NCI-H2196 treated with DMSO at 0.1 percent for 48 hours (cell line): ENCODE results near the gene PHACTR2.
"Not testable (repeated sequence)": the region's sequence is repeated elsewhere in the genome, so short reads cannot be mapped to it uniquely, and the experiment has no call there.

Experiments used
- DNase-seq: peaks from one replicate; lab custom pipeline; 2025; ENCODE audit not compliant: unreplicated experiment; lab: John Stamatoyannopoulos, UW

Gene PHACTR2

GRCh38 chr6:143677891-143678791 is at the start of gene PHACTR2:
PHACTR2 (plus strand) TSS chr6:143677965; CDS start chr6:143678164, 199 bp downstream.
- no peak for DNase-seq

- no peak for DNase-seq
Observed at GRCh38 chr6:143629104-143630080, 48.4 kb upstream of the PHACTR2 start.

GRCh38 chr6:143631196-143631595 is 46.6 kb upstream of the PHACTR2 start:
- not testable (repeated sequence) for DNase-seq

GRCh38 chr6:143632894-143633293 is 44.9 kb upstream of the PHACTR2 start:
- DNase-seq: no peak

- peak; percentile 35 for DNase-seq
Observed at GRCh38 chr6:143634486-143634885, 43.3 kb upstream of the PHACTR2 start.

- DNase-seq: no peak
Observed at GRCh38 chr6:143637691-143638090, 40.1 kb upstream of the PHACTR2 start.

- no peak for DNase-seq
Observed at GRCh38 chr6:143642403-143642802, 35.4 kb upstream of the PHACTR2 start.

- DNase-seq: no peak
Observed at GRCh38 chr6:143647191-143647590, 30.6 kb upstream of the PHACTR2 start.

GRCh38 chr6:143647732-143648131 is 30.0 kb upstream of the PHACTR2 start:
- no peak for DNase-seq

GRCh38 chr6:143649319-143649718 is 28.4 kb upstream of the PHACTR2 start:
- DNase-seq: not testable (repeated sequence)

GRCh38 chr6:143651328-143651727 is 26.4 kb upstream of the PHACTR2 start:
- DNase-seq: not testable (repeated sequence)

- DNase-seq: peak; percentile 18
Observed at GRCh38 chr6:143652841-143653331, 24.9 kb upstream of the PHACTR2 start.

- DNase-seq: no peak
Observed at GRCh38 chr6:143655541-143655940, 22.2 kb upstream of the PHACTR2 start.

GRCh38 chr6:143656026-143656425 is 21.7 kb upstream of the PHACTR2 start:
- no peak for DNase-seq

- DNase-seq: no peak
Observed at GRCh38 chr6:143657809-143658208, 20.0 kb upstream of the PHACTR2 start.

- not testable (repeated sequence) for DNase-seq
Observed at GRCh38 chr6:143660170-143660569, 17.6 kb upstream of the PHACTR2 start.

- no peak for DNase-seq
Observed at GRCh38 chr6:143664171-143664570, 13.6 kb upstream of the PHACTR2 start.

- not testable (repeated sequence) for DNase-seq
Observed at GRCh38 chr6:143666007-143666406, 11.8 kb upstream of the PHACTR2 start.

GRCh38 chr6:143669483-143669882 is 8.3 kb upstream of the PHACTR2 start:
- not testable (repeated sequence) for DNase-seq

GRCh38 chr6:143673669-143674068 is 4.1 kb upstream of the PHACTR2 start:
- no peak for DNase-seq
